ENCODE data around the gene TTC7B.
A peak's percentile ranks its signal among the peaks of the same experiment; 100 is the strongest.

TTC7B gene

DNA sequence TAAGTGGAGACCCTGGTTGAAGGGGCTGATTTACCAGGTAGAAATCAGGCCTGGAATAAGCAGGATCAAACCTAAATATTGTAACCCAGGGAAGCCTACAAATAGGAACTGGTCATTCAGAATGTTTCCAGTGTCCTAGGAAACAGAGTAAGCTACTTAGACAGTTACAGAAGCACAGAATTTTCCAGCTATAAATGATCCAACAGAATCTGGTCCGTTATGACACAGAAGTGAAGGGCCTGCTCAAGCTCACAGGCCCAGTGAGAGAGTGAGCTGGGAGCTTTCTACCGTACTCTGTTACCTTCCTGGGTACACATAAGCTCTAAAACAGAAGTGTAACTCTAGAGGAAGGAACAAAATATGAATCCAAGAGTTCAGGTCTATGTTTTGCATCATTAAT is 119.1 kb downstream of the TTC7B start:
- DNase-seq: no peak

DNA sequence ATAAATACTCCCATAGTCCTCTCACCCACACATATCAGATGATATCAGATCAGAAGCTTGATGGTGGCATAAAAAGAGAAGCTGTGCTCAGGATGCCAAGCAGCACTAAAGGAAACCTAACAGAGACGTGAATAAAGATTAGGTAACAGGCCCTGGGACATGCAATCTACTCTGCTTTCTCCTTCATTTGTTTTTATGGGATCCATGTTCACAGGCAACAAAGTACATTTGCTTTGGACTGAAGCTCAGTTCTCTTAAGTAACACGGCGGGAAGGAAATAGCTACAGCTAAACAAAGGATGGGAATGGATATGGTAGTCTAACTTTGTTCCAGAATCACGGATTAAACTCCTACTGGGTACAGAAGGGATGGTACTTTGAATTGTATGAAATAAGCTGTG is 119.5 kb downstream of the TTC7B start:
- no peak for DNase-seq

DNA sequence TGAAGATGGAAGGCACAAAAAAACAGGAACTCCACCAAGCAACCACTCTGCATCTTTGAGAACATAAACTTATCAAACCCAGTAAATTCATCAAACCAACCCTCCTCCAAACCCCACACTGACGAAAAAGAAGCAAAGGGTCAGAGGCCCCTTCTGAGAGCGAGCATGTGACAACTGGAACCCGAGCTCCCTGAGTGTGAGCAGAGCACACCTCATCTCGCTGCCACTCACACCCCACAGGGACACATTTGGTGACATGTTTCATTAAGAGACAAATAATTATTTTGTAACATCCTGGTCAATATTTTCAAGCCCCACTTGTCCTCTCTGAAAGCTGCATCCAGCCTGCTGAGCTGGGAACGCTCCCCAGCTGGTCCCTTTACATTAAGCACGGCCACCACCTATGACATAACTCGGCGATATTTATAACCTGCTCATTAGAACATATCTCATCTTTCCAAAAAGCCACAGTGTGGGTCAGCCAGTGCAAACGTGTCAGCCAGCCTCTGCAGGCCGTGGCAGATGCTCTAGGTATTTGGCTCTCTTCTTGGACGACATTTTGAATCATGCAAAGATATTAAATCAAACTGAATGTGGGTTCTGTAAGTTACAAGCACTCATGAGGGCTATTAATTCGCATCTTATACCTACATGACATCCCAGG is 120.1 kb downstream of the TTC7B start:
- no peak for DNase-seq

DNA sequence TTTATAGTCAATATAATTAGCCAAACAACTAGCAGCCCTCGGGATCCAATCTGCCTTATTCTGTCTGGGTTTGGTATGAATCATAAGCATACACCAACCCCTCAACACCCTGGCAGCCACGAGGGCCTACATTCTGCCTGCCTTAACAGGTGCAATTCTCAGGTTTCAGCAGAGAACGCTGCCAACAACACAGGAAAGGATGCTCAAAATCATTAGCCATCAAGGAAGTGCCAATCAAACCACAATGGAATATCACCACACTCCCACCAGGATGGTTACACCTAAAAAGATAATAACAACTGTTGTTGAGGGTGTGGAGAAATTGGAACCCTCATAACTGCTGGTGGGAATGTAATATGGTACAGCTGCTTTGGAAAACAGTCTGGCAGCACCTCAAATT is 122.8 kb downstream of the TTC7B start:
- DNase-seq: peak; percentile 44

DNA sequence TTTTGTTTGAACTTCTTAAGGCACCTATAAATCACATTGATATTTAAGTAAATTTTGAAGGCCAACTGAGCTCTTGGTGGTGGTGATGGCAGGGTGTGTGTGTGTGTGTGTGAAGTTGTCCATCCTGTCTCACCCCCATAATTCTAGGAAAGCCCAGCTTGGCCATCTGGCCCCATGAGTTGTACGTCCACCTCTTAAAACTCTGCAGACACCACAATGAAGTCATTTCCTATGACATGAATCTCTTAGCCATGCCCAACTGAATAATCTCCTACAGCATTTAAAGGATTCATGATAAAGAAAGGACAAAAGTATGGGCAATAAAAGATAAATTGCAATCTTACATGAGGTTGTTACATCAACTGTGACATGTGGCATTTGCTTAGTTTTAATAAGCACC is 123.4 kb downstream of the TTC7B start:
- no peak for DNase-seq

DNA sequence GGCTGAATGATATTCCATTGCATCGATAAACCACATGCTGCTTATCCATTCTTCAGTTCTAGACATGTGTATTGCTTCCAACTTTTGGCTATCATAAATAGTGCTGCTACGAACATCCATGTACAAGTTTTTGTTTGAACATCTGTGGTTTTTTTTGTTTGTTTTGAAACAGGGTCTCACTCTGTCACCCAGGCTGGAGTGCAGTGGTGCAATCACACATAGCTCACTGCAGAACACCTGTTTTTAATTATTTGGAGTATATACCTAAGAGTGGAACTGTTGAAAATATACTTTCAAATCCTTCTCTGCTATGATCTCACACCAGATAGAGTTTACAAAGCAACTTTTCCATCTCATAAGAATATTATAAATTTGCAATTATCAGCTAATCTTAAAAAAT is 124.2 kb downstream of the TTC7B start:
- no peak for DNase-seq

DNA sequence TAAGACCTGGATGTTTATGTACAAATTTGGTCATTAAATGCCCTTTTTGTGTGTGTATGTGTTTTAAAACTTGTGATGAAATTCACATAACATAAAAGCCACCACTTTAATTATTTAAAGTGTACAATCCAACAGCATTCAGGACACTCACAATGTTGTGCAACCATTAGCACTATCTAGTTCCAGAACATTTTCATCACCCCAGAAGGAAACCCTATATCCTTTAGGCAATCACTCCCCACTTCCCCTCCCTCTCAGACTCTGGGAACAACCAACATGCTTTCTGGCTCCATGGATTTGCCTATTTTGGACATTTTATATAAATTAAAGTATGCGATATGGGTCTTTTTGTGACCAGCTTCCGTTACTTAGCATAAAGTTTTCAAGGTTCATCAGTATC is 124.6 kb downstream of the TTC7B start:
- DNase-seq: no peak

DNA sequence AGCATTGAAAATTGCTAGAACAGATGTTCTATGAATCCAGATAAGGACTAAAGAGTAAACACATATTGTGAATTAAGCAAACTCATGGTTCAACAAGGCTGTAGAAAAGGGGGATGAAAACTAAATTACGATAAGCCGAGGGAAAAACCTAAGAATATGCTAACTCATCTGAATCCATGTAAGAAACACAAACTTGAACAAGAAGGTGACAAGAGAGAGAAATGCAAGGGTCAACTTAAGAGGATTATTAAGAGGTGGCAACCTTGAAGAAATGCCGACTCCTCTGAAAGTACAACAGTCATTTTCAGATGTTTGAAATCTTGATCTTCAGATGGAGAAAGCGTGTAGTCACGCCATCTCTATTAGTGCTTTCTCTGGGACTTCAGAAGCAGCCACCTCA is 128.6 kb downstream of the TTC7B start:
- DNase-seq: no peak

DNA sequence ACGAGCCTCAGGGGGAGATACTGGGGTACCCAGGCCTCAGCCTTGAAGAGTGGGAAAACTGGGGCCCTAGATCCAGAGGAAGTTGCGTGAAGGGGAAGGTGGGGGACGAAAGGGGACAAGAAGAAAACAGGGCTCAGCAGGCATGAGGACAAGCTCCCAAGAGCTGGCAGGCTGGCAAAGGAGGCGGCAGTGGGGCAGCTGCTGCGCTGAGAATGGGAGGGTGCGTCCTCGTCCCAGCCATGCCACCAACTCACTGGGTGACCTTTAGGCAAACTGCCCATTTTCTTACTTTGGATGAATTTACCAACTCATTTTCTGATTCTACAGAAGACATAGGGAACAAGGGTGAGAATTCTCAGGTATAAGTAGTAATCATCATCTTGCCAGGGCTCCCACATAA is 133.6 kb downstream of the TTC7B start:
- no peak for DNase-seq

DNA sequence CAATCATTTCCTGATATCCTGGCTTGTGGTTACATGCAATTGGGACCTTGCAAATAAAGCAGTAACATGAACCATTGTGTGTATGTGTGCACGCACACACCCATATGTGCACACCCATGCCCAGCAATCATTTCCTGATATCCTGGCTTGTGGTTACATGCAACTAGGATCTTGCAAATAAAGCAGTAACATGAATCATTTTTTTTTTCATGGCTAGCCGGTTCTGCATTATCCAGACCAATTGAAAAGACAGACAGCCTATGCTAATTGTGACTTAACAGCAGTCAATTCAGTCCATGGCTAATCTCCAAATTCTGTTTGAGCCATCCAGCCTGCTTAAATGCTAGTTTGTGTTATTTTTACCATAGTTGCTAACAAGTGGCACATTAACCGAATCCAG is 134.3 kb downstream of the TTC7B start:
- DNase-seq: no peak

DNA sequence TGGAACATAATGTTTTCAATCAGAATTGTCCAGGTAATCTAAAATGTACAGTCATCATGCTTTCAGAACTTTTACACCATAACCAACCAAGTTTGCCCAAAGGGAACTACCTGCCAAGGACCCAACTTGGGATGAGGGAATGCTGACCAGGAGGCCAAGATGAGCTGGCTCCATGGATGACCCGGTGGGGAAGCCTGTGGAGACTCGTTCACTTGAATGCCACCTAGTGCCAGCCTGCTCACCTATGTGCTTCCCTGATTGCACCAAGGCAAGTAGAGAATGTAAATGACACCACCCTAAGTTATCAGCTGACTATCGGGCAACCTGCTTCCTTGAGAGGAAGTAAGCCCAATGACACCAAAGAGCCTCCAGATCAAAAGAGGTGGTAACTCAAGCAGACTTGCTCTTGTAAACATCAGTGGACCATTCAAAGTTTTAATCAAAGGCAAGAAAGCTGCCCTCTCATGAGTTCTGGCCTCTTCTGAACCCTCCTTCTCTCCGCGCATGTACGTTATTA is 137.3 kb downstream of the TTC7B start:
- no peak for DNase-seq

DNA sequence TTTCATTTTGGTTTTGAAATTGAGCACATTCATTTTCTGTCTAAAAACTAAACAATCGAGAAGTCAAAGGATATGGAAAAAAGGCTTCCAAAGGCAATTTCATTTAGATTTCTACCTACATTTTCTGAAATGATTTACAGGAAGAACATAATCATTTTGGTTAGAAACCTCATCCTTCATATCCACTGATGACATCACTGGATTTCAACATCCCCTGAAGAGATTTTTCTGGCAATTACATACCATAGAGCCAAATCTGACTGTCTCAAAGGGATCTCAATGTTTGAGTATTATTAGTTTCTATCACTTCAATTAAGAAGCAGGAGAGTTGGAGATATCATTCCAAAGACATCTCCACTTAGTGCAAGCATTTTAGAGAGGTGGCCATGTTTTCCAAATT is 137.8 kb downstream of the TTC7B start:
- no peak for DNase-seq

DNA sequence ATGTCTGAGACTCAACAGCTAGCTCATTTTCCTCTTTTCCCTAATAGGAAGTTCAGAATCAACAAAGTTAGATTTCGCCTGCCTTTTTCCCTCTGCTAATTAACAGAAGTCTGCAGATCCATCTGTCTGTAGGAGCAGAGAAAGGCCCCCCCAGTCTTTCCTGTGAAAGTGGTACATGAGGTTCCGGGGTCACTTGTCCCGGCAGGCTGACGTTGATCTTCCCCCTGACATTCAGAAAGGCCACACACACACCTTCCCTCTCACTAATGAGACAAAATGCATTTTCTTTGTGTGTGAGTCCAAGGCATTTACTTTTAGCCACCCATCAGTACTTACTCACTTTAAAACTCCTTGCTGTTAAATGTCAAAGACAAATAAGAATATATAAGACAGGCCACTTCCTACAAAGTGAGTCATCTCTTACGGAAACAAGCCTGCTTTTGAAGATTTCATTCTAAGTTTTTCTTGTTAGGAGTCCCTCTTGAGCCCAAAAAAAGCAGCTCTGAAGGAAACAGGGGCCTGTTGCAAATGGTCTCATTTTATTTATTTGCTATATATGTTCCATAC is 138.7 kb downstream of the TTC7B start:
- no peak for DNase-seq

DNA sequence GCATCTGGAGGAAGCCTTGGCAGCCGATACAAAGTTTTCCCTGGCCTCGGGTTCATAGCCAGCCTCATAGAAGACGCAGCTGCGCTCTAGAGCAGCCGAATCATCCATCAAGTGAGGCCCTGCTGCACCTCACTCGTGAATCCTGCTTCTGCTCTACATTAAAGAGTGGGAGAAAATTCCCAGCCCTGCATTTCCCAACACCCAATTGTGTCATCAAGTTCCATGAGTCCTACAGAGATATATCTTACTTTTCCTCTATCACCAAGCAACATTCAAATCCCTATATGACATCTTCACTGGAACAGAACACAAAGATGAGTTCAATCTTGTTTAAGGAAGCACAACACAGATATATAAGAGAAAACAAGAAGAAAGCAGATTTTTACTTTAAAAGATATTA is 139.3 kb downstream of the TTC7B start:
- DNase-seq: no peak

DNA sequence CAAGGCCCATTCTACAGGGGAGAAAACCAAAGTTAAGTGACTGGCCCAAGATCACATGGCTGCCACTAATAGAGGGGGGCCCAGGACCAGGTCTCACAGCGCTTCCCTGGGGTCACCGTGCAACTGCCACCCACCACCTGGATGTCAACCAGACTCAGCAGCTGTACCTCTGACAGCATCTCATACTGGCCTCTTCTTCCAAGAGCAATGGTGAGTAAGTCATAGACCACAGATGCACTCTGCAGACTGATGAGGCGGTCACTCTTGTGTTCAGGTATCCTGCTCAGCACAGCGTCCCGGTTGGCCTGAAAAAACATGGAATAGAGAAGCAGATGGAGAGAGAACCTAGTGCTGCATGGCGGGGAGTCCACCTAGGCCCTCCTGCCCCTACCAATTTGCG is 139.9 kb downstream of the TTC7B start:
- no peak for DNase-seq

DNA sequence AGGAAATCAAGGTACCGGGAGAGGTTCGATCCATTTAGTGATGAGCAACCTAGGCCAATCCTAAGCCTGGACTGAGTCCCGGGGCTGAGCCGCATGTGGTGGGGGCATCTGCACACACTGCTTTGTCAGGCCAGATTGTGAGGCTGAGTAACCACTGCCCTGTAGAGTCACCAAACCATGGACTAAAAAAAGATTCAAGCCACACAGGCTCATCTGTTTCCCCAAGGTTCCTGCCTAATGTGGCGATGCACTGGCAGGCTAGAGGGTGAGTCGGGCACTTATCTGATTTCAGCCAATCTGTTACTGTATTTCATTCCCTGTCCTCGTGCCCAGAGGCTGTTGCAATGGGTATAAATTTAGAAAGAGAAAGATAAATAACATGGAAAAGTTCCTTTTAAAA is 140.8 kb downstream of the TTC7B start:
- DNase-seq: no peak

DNA sequence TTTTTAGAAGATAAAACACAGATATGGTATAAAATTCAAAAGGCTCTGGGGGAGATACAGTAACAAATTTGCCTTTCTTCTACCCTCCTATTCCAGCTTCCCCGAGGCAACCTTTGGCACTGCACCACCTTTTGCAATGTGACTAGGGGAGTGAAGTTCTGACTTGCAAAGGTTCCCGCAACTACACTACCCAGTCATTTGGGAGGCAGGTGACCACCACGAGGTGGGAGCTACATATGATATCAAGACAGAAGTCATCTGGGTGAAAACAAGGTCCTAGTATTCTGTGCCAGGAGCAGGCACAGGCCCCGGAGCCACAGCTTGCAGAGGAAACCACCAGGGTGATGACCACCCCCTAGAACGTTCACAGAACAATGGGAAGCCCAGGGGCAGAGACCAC is 141.5 kb downstream of the TTC7B start:
- DNase-seq: no peak

DNA sequence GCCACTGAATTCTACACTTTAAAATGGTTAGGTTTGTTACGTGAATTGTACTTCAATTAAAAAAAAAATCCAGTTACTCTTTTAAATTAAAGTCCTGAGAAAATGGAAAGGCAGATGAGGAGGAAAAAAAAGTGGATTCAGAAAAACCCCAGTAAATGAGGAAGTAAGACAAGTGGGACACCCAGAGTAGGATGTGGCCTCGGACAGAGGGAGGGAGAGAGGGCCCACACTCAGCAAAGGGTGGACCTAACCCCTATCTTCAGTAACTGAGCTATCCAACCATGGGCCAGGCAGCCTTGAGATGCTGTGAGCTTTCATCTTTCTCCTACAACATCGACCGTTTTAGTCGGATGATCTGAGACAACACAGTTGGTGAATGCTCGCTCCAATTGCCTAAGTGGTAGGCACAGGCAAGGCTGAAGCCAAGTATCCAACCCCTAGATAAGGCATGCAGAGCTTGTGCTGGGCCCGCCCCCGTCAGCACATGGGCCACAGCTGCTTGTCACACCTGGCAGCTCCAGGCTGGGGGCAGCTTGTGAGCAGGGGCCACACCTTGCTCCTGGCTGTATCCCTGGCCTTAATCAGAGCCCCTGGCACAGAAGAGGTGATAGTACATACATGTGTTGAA is 142.1 kb downstream of the TTC7B start:
- no peak for DNase-seq

DNA sequence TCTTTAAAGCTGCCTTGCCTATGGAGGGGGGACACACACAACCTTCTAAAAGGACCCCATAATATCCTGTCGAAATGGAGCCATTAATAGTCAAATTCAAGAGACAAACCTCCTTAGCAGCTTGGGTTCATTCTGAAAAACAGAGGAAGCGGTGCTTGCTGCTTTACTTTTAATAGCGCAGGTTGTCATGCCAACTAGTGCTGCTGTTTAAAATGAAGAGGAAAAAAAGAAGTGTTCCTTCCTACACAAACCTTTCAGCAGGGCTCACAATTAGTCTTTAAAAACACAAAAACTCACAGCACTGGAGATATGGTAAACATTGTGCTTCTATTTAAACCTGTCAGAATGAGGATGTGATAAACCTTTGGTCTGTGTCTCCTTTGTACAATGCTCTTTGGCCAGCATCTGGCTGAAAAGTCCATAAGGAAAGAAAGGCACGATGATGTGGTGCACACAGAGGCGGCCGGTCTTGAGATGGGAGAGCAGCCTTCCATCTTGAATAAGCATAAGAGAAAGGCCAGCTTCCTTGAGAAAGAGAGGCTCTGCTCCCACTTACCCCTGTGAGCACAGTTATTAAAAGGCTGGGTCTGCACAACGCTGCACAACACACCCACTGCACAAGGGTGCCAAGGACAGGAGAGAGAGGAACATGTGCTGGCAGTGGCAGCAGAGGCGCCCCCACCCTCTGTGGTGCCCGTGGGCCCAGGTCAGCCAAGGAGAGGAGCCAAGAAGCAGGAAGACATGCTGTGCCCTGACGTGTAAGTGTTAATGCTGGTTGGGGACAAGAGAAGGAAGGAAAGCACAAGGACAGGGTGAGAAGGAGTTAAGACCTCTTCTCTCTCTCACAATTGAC is 144.6 kb downstream of the TTC7B start:
- DNase-seq: no peak

DNA sequence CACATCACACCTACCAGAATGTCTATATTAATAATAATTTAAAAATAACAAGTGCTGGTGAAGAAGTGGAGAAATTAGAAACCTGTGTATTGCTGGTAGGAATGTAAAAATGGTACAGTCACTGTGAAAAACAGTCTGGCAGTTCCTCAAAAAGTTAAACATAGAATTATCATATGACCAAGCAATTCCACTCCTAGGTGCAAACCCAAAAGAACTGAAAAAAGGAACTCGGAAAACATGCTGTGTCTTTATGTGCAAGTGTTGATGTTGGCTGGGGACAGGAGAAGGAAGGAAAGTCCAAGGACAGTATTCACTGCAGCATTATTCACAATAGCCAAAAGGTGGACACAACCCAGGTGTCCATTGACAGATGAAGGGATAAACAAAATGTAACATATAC is 146.5 kb downstream of the TTC7B start:
- DNase-seq: no peak

DNA sequence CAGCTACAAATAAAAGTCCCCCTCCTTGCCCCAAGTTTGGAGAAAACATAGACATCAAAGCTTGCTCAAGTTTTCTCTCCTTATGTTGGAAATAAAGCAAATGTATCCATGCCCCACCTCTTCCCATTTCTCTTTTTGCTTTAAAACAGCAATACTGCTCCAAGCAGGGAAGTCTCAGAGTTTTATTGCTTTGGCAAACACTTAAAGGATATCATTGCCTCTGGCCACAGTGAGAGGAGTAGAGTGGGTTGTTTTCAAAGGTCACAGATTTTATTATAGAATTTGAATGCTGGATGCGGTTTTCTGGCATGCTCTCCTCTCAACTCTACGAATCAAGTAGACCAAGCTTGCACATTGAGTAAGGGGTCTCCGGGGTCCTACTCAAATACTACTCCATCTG is 149.7 kb downstream of the TTC7B start:
- DNase-seq: no peak

DNA sequence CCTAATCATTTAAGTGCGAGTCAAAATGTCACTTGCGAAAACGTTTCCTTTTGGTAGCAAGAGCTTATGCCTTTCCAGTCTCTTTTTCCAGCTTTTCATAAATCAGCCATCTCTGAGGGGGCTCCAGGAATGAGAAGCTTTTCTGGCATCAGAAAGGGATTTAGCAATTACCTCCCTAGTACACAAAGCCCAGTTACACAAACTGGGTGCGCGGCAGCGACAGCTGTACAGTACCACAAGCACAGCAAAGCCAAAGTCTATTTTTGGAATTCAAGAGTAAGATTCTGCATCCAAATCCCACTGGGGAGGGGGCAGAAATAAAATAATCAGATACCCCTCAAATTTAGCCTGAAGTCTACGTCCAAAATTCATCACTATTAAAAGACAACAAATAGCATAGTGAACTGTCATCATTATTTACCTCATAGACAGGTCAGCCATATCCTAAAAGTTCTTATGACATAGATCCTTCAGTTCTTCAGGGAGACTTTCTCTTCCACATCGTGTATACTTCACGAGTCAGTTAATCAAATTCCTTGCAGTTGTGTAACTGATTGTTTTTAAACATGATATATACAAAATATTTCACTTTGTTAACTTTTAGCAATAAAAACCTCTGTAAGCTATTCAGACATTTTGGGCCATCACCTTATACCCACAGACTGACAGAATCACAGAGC is 150.8 kb downstream of the TTC7B start:
- DNase-seq: no peak

DNA sequence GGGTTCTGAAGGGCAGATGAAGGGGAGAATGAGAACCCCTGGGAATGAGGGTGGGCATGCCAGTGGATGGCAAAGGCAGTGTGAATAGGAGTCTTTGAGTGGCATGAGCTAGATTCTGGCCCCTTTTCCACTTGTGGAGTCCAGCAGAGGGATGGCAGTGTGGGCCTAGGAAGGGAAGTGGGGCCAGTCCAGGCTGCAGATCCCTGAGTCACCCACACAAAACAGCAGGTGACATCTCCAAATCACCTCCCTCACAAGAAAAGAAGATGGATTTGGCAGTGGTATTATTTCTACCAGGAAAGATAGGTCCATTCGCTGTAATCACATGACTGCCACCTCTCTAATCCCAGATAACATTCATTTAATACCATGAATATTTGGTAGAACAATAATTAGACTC is 151.3 kb downstream of the TTC7B start:
- DNase-seq: no peak
